Glomerular visceral epithelial cell (primary cell): Measurements from ENCODE around the gene SAMD14.

Experiments
- DNase-seq: peaks from one replicate; pipeline ENCODE4 v3.0.0-alpha.2; 2016; ENCODE audit errors: extremely low spot score

Gene SAMD14

DNA sequence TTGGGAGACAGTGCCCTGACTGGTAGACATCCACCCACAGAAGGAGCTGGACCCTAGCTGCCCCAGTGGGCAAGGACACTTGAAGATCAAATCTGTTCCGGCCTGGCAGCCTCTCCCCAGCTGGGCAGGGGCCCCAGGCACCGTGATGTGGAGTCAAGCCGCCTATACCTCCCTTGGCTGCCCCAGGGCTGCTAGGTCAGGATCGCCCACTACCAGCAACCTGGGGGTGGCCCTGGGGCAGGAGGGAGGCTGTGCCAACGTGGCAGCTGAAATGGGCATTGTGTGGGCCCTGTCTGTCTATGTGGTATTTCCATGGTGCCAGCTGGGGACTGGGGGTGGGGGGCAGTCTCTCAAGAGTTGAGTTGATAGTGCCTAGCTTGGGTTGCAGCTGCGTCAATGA is 33.9 kb downstream of the SAMD14 start:
- no peak for DNase-seq

DNA sequence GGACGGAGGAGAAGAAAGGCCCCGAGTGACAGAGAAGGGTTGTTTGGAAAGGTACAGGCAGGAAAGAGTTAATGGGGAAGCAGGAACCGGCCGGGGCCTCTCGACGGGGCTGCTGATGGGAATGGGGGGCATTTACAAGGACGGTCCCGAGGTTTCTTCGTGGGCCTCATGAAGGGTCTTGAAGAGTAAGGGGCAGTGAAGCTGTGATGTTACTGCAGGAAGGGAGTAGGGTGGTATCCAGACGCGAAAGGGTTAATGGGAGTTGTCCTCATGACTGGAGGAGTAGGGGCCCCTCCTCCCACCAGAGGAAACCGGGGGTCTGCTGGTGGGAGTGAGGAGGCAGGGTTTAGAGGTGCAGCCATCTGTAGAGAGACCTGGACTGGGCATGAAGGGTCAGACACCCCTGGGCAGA is 34.3 kb downstream of the SAMD14 start:
- DNase-seq: no peak

DNA sequence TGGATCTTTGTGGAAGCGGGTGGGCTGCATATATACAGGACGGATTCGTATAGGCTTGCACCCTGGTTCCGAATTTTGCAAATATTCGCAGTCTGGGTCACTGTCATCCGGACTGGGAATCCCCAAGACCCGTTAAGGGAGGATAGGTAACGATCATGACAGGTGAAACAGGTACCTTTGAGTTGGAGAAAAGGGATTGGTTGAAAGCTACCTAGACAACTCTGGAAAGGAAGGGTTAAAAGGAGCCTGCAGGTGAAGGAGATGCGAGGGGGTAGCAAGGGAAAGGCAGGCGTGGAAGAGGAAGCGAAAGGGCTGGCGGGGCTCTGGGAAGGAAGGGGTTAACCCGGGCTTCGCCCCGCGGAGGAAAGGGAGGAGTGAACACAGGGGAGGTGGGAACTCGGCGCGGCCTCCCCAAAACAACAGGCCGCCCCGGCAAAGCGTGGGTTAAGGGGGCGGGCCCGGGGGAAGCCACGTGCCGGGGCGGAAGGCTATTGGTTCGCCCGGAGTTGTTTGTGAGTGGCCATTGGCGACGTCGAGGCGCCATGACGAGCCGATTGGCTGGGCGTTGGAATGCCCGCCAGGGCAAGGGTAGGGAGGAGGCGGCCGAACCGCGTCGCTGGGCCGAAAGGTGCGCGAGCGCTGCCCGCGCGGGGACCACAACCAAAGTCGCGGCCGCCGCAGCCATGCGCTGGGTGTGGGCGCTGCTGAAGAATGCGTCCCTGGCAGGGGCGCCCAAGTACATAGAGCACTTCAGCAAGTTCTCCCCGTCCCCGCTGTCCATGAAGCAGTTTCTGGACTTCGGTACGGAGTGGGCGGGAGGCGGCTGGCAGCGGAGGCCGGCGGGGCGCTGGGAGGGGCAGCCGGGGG is 35.0 kb downstream of the SAMD14 start, which contains the start of gene PDK2:
TSS of gene PDK2 (plus strand) at position 599 of the 867 bp plus-strand sequence. CDS start at position 684, 85 bp downstream.
- peak; percentile 96 for DNase-seq

DNA sequence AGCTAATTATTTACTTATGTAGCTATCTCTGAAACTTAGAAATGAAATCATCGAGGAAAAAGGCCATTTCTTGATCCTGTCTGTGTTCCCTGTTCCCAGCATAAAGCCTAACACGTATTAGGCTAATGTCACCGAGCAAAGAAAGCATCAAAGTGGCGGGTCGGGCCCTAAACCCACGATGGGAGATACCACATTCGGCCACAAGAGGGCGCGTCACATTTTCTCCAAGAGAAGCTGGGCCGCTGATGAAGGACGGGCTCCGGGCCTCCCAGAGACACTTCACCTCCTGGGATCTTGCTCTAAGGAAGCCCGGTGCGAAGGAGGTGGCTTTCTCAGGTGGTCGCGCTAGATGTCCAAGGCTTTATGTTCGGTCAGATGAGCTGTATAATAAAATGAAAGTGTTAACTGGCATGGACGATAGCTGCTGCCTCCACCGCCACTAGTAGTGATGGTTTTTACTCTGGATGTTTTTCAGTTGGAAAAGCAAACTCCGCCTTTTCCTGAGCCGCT is 35.7 kb downstream of the SAMD14 start:
- peak; percentile 89 for DNase-seq

DNA sequence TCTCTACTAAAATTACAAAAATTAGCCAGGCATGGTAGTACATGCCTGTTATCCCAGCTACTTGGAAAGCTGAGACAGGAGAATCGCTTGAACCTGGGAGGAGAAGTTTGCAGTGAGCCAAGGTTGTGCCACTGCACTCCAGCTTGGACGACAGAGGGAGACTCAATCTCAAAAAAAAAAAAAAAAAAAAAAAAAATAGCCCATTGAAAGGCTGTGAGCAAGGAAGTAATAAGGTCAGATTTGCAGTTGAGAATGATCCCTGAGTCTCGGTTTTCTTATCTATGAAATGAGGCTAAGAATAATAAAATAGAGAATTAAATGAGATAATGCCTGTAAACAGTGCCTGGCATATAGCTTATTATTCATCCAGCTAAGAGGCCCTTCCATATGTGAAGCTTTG is 36.2 kb downstream of the SAMD14 start:
- no peak for DNase-seq

DNA sequence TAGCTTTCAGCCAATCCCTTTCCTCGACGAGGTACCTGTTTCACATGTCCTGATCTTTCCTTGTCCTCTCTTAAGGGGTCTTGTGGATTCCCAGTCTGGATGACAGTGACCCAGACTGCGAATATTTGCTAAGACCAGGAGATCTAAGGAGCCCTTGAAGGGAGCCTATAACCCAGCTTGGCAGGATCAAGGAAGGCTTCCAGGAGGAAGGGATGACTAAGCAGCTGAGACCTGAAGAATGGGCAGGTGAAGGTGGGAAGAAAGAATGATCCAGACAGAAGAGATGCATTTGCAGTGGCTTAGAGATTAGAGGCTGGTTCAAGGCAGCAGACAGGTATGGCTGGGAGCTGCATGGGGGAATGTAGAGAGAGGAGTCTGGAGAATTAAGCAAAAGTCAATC is 36.7 kb downstream of the SAMD14 start:
- DNase-seq: no peak

DNA sequence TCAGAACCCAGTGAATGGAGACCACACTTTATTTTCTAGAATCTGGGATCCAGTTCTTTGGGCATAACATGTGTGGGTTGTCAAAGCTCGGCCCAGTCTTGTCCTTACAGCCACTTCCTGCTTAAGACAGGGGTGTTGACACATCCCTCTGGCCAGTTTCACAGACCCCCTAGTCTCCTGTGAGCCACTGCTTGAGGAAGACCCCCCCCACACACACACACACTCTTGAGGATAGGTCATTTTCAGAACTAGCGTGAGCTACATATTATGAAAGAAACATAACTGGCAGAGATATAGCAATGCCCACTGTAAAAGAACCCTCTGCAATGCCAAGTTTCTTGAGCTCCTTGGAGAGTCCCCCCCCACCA is 38.1 kb downstream of the SAMD14 start:
- DNase-seq: no peak

DNA sequence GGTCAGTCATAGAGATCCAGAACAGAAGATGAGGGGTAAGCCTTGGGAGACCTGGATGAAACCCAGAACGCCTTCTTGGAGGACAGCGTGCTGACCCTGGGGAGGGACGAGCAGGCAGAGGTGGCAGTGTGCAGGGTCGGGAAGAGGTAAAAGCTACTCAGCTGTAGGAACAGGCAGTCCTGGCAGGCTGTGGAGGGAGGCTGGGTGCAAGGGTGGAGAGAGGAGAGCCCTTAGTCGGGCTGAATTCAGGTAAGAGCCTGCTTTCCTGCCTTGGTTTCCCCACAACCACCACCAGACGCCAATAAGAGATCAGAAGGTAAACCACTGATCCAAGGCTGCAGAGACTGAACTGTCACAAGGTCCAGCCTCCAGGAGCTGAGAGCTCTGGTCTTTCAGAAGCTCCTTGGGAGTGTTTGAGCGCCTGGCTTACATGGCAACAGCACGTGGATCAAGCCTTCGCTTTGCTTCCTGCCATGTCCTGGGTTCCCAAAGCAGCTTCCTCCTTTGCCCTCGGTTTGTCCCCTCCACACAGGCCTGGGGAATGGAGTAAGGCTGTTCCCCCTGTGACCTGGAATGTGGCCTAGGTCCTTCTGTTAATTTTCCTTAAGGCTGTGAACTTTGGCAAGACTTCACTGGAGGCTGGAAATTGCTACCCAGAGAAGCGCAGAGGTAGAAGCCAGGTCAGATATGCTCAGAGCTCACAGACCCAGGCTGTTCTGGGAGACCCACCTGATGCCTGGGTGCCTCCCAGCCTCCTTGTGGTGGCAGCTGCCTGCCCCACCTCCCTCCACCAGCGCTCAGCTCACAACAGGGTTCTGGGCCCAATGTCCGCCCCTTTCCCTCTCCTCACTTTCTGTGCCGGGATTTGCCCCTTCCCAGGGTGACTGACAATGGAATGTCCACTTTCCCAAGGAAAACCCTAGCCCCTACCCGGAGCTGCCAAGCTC is 38.7 kb downstream of the SAMD14 start:
- DNase-seq: no peak

DNA sequence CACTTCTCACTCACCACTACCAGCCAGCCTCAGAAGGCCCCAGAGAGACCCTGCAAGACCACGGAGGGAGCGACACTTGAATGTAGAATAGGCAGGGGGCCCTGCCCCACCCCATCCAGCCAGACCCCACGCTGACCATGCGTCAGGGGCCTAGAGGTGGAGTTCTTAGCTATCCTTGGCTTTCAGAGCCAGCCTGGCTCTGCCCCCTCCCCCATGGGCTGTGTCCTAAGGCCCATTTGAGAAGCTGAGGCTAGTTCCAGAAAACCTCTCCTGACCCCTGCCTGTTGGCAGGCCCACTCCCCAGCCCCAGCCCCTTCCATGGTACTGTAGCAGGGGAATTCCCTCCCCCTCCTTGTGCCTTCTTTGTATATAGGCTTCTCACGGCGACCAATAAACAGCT is 39.9 kb downstream of the SAMD14 start:
- DNase-seq: no peak

DNA sequence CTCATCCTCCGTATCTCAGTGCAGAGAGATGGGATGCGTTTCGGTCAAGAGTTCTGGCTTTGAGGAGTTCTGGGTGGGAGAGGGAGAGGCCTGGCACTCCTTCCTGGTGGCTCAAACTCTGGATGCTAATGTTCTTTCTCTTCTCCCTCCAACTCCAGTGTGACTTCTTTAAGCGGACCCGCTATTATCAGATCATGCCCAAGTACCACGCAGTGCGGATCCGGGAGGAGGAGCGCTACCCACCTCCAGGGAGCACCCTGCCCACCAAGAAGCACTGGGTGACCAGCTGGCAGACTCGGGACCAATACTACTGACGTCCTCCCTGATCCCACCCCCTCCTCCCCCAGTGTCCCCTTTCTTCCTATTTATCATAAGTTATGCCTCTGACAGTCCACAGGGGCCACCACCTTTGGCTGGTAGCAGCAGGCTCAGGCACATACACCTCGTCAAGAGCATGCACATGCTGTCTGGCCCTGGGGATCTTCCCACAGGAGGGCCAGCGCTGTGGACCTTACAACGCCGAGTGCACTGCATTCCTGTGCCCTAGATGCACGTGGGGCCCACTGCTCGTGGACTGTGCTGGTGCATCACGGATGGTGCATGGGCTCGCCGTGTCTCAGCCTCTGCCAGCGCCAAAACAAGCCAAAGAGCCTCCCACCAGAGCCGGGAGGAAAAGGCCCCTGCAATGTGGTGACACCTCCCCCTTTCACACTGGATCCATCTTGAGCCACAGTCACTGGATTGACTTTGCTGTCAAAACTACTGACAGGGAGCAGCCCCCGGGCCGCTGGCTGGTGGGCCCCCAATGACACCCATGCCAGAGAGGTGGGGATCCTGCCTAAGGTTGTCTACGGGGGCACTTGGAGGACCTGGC is 40.8 kb downstream of the SAMD14 start:
- DNase-seq: no peak

DNA sequence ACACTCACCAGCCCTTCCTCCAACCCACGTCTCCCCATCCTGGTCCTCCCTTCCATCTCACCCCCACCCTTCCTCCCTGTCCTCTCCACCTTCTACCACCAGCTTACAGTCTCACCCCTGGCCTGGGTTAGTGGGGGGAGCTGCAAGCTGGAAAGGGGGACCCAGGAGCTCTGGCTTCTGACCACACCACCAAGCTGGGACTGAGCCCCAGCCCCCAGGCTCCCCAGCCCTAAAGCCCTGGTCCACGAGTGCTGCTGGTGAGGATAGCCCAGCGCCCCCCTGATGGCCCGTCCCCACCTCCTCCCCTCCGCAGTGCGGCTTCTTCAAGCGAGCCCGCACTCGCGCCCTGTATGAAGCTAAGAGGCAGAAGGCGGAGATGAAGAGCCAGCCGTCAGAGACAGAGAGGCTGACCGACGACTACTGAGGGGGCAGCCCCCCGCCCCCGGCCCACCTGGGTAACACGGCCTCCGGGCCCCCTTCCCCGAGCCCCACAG is 42.0 kb downstream of the SAMD14 start:
- DNase-seq: no peak

DNA sequence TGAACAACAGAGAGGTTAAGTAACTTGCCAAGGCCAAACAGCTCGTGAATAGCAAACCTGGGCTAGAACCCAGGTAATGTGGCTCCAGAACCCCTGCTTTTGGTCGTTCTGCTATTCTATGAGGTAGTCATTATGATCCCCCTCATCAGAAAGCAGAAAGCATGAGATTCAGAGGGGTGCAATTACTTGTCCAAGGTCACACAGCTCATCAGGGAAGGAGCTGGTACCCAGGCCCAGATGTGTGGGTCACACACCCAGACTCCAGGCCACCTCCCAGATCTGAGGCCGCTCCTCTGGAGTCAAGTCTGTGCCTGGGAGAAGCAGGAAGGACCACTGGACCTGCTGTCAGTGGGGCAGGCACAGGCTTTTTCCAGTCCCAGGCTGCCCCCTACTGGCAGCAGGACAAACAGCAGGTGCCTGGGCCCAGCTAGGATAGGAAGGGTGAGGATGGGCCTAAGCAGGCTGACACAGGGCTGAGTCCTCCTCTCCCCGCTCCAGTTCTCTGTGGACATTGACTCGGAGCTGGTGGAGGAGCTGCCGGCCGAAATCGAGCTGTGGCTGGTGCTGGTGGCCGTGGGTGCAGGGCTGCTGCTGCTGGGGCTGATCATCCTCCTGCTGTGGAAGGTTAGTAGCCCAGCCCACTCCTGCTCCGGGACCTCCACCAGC is 42.6 kb downstream of the SAMD14 start:
- peak; percentile 81 for DNase-seq

DNA sequence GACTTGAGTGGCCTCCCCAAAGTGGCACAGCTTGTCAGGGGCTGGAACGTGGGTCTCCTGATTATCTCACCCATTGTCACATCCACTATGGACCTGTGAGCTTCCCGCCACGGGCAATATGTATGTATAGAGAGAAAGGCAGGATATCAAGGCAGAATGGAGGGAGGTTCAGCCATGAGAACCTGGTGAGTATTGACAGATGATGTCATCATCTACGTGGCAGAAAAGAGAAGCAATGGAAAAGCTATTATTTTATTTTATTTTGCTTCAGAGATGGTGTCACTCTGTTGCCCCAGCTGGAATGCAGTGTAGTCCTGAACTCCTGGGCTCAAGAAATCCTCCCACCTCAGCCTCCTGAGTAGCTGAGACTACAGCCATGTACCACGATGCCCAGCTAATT is 48.2 kb downstream of the SAMD14 start:
- no peak for DNase-seq

DNA sequence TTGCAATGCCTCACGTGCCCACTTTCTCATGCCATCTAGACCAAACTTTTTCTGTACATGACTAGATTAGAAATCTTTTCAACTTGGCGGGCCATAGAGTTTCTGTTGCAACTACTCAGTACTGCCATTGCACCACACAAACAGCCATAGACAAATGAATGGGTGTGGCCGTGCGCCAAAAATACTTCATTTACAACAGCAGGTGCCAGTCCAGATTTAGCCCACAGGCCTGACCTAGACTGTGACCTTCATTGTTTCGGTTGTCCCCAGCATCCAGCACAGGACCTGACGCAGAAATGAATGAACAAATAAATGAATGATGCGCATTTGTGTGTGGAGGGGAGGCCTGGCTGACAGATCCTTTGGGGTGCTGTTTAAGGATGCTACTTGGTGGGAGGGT is 49.1 kb downstream of the SAMD14 start:
- no peak for DNase-seq

DNA sequence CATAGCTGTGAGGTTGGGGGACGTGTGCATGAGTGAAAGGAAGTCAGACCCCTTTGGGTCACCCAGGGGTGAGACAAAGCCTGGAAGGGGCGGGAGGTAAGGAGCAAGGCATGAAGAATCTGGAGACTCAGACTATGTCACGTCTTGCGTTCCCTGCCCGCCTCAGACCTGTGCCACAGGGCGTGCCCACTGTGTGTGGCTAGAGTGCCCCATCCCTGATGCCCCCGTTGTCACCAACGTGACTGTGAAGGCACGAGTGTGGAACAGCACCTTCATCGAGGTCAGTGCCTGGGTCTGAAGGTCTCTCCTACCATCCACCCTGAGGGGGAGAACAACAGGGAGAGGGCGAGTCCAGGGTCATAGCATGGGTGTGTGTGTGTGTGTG is 49.9 kb downstream of the SAMD14 start:
- DNase-seq: no peak

DNA sequence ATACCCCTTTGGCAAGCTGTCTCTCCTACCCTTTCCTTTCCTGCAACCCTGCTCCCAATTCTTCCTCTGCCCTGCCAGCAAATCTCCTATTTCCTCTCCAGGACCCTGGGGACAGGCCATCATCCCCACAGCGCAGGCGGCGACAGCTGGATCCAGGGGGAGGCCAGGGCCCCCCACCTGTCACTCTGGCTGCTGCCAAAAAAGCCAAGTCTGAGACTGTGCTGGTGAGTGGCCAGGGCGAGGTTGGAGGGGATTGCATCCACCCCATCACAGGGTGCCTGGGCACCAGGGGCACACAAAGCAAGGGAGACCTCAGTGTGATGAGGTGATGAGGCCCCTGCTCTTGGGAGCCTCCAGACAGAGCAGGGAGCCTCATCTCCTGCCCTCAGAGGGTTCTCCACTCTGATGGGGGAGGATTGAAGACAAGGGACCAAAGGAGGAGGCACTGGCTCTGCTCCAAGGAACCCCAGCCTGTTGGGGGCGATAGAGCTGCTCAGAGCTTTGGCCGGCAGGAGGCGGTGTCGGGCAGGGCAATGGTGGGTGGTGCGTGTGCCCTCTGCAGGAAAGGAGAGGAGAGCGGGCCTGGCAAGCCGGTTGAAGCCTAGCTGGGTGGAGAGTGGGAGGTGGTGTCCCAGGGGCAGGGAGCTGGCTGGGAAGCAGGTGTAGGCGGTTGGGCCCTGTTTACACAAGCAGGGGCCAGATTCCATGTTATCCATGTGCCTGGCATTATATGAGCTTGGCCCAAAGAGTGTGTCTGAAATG is 50.4 kb downstream of the SAMD14 start:
- no peak for DNase-seq

DNA sequence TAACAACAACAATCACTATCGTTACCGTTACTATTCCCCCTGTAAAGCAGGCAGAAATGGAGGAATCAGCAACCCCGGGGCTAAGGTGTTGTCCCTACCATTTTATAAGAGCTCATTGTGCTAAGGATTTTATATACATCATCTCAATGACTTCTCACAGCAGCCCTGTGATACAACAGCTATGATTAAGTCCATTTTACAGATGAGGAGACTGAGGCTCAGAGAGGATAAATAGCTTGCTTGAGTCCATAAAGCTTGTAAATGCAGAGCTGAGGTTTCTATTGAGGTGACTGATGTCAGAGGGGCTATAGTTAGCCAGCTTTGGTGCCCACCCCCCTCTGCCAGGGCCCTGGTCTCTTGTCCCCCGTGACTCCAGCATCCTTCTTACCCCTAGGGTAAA is 51.5 kb downstream of the SAMD14 start:
- DNase-seq: no peak

DNA sequence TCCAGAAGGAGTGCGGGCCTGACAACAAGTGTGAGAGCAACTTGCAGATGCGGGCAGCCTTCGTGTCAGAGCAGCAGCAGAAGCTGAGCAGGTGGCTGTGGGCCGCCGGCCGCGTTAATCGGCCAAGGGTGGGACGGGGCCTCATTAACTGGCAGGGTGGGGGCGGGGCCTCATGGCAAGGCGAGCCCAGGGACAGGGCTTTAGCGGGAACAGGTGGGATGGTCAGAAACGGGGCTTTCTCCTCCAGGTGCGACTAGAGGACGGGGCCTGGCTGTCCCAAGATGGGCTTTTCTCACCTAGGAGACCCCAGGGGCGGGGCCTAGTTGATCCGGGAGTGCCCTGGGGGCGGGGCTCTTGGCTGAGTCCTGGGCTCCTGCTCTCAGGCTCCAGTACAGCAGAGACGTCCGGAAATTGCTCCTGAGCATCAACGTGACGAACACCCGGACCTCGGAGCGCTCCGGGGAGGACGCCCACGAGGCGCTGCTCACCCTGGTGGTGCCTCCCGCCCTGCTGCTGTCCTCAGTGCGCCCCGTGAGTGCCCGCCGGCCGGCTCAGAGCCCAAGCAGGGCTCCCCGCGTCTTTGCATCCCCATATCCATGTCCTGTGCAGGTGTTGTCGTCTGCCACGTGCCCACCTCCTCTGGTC is 53.2 kb downstream of the SAMD14 start:
- no peak for DNase-seq

DNA sequence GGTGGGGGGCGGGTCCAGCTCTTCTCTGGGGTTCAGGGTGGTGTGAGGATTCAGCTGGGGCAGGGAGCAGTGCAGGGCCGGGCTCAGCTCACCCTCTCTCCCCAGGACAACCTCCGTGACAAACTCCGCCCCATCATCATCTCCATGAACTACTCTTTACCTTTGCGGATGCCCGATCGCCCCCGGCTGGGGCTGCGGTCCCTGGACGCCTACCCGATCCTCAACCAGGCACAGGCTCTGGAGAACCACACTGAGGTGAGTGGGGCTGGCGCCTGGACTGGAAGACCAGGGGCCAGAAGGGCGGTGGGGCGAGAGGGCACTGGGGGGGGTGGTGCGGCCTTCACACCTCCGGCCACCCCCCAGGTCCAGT is 53.8 kb downstream of the SAMD14 start:
- DNase-seq: no peak
